HEK293T (cell line): ENCODE data around the gene CPNE8.

Source experiments
- ARNT ChIP-seq: fragments of 450-650 bp; IDR thresholded peaks from 2 replicates; pipeline ENCODE4 v1.6.1; 2017; ENCODE audit warnings: mild to moderate bottlenecking
- BHLHE40 ChIP-seq: fragments of 450-650 bp; IDR thresholded peaks from 2 replicates; pipeline ENCODE4 v1.6.1; 2016; ENCODE audit warnings: mild to moderate bottlenecking, moderate library complexity, borderline replicate concordance
- FOXA1 ChIP-seq: fragments of 450-650 bp; IDR thresholded peaks from 2 replicates; pipeline ENCODE4 v1.6.1; 2016; ENCODE audit warnings: mild to moderate bottlenecking
- FOXK2 ChIP-seq: fragments of 450-650 bp; IDR thresholded peaks from 2 replicates; pipeline ENCODE4 v1.6.1; 2016; ENCODE audit warnings: mild to moderate bottlenecking
- FOXM1 ChIP-seq: fragments of 450-650 bp; IDR thresholded peaks from 2 replicates; pipeline ENCODE4 v1.6.1; 2017; ENCODE audit warnings: mild to moderate bottlenecking, borderline replicate concordance
- HDGF ChIP-seq: fragments of 450-650 bp; IDR thresholded peaks from 2 replicates; pipeline ENCODE4 v1.6.1; 2017; ENCODE audit warnings: antibody characterized with exemption, borderline replicate concordance
- LEF1 ChIP-seq: fragments of 450-650 bp; IDR thresholded peaks from 2 replicates; pipeline ENCODE4 v1.6.1; 2017; ENCODE audit warnings: mild to moderate bottlenecking, borderline replicate concordance
- SP1 ChIP-seq: fragments of 450-650 bp; IDR thresholded peaks from 2 replicates; pipeline ENCODE4 v1.6.1; 2017

GRCh38 chr12:38761111-38761510 is 144.3 kb downstream of the CPNE8 start:
- TF ChIP-seq ARNT (no peak), FOXK2 (no peak), FOXM1 (no peak), BHLHE40 (no peak), HDGF (no peak), FOXA1 (no peak), LEF1 (no peak), SP1 (no peak)
